KOPT-K1 (cell line): ENCODE measurements around the gene ASAP2.

Experiments used
- H3K27ac ChIP-seq: fragments of 200-600 bp; sonication (generic); 2 replicates; pipeline ENCODE4 v1.5.1; 2016; ENCODE audit warnings: antibody characterized with exemption, mild to moderate bottlenecking, low read depth, low read length; ENCODE audit not compliant: poor library complexity, severe bottlenecking
- H3K36me3 ChIP-seq: fragments of 200-600 bp; sonication (generic); 2 replicates; pipeline ENCODE4 v1.5.1; 2017; ENCODE audit warnings: antibody characterized with exemption, mild to moderate bottlenecking, low read length, moderate library complexity; ENCODE audit not compliant: insufficient read depth
- H3K9me3 ChIP-seq: fragments of 200-600 bp; sonication (generic); 2 replicates; pipeline ENCODE4 v1.5.1; 2017; ENCODE audit warnings: antibody characterized with exemption, low read length, mild to moderate bottlenecking; ENCODE audit not compliant: insufficient read depth, poor library complexity, severe bottlenecking

Gene ASAP2

GRCh38 chr2:9205963-9206948, at the start of gene ASAP2:
TSS of gene ASAP2 (plus strand) at chr2:9206812. CDS start at chr2:9207105, 293 bp downstream.
- Histone ChIP-seq H3K9me3 (no peaks in the 10 kb centered on the region), H3K36me3 (no peaks in the 10 kb centered on the region), H3K27ac (no peak within 1 kb of the TSS)

GRCh38 chr2:9158786-9159779, 47.5 kb upstream of the ASAP2 start:
- H3K36me3 ChIP-seq: no peaks in the 10 kb centered on the region
- no peaks in the 10 kb centered on the region for H3K9me3 ChIP-seq
- no peak overlapping the region for H3K27ac ChIP-seq

GRCh38 chr2:9160732-9161131, 45.9 kb upstream of the ASAP2 start:
- Histone ChIP-seq H3K9me3 (no peaks in the 10 kb centered on the region), H3K27ac (no peak overlapping the region), H3K36me3 (no peaks in the 10 kb centered on the region)

GRCh38 chr2:9162841-9163240, 43.8 kb upstream of the ASAP2 start:
- Histone ChIP-seq H3K36me3 (no peaks in the 10 kb centered on the region), H3K27ac (no peak overlapping the region), H3K9me3 (no peaks in the 10 kb centered on the region)

- Histone ChIP-seq H3K36me3 (no peaks in the 10 kb centered on the region), H3K9me3 (no peaks in the 10 kb centered on the region), H3K27ac (no peak overlapping the region)
Measured at GRCh38 chr2:9163306-9164111, 43.1 kb upstream of the ASAP2 start.

- no peaks in the 10 kb centered on the region for H3K36me3 ChIP-seq
- H3K9me3 ChIP-seq: no peaks in the 10 kb centered on the region
- H3K27ac ChIP-seq: no peak overlapping the region
Measured at GRCh38 chr2:9164112-9164608, 42.5 kb upstream of the ASAP2 start.

DNA sequence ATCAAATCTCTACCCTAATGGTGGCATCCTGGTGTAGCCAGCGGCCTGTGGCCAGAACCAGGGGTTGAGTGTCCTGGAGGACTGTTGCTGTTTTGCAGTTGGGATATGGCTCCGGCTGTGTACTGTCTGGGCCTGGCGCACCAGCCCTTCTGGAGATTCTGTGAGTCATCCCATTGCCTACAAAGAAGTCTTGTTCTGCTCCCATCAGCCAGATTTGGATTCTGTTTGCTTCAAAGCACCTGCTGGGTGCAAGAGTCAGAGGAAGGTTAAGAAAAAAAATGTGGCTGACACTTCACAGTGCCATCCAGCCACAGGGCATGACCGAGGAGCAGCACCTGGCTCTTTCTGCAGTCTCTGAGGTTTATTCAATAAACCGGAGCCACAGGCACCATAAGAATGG, 41.0 kb upstream of the ASAP2 start:
- H3K27ac ChIP-seq: no peak overlapping the region
- no peaks in the 10 kb centered on the region for H3K9me3 ChIP-seq
- H3K36me3 ChIP-seq: no peaks in the 10 kb centered on the region

GRCh38 chr2:9166579-9167377, 39.8 kb upstream of the ASAP2 start:
- Histone ChIP-seq H3K27ac (no peak overlapping the region), H3K36me3 (no peaks in the 10 kb centered on the region), H3K9me3 (no peaks in the 10 kb centered on the region)

DNA sequence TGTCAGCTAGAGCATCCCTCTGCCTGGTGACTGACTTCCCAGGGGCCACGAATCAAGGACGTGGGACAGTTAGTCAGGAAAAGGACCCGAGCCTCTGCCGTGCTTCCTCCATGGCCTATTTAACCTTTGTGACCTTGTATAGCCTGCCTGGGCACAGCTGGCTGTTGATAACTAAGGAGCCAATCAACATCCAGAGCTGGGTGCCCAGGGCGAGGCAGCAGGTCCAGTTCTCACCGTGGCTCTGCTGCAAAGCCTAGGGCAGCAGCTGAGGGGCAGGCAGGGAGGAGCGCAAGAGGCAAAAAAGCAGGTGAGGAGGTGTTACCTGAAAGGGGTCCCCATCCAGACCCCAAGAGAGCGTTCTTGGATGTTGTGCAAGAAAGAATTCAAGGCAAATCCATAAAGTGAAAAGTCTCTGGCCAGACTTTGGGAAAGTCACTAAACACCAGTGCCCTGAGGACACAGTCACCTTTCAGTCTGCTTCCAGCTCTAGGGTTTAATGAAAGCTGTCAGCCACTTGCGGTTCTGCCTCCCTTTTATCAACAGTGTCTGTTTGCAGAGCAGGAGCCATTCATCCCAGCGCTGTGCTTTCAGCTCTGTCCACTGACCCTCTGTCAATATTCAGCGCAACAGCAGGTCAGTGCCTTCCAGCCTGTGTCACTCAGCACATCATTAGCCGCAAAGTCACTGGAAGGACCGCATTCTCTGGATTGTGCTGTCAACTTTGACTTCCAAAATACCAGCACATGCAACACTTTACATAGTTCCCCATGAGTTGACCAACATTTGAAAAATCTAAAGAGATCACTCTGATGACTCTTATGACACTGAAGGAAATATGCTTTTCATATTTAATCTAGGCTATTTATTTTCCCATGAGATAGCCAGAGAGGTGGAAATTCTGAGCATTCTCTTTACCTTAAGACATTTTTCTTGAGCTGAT, 38.6 kb upstream of the ASAP2 start:
- H3K36me3 ChIP-seq: no peaks in the 10 kb centered on the region
- H3K27ac ChIP-seq: no peak overlapping the region

DNA sequence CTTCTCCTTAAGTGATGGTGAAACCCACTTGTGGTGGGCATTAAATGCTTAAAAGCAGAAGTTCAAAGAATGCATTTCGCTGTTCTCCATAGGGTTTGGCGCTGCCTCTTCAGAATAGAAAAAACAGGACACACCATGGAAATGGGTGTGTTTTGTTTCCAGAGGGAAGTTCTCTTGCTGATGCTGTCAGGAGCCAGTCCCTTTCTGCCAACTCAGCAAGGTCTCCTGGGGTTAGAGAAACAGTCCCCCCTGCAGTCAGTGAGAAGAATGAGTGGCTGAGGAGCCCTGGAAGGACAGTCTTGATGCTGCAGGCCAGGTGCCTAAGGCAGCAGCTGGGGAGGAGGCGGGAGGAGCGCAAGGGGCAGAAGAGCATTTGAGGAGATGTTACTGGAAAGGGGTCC, 37.8 kb upstream of the ASAP2 start:
- no peak overlapping the region for H3K27ac ChIP-seq
- no peaks in the 10 kb centered on the region for H3K36me3 ChIP-seq
- H3K9me3 ChIP-seq: no peaks in the 10 kb centered on the region

More for the DNA sequence above, 38.6 kb upstream of the ASAP2 start:
- no peaks in the 10 kb centered on the region for H3K9me3 ChIP-seq

- H3K27ac ChIP-seq: no peak overlapping the region
- no peaks in the 10 kb centered on the region for H3K9me3 ChIP-seq
- no peaks in the 10 kb centered on the region for H3K36me3 ChIP-seq
Measured at GRCh38 chr2:9169349-9170107, 37.1 kb upstream of the ASAP2 start.

DNA sequence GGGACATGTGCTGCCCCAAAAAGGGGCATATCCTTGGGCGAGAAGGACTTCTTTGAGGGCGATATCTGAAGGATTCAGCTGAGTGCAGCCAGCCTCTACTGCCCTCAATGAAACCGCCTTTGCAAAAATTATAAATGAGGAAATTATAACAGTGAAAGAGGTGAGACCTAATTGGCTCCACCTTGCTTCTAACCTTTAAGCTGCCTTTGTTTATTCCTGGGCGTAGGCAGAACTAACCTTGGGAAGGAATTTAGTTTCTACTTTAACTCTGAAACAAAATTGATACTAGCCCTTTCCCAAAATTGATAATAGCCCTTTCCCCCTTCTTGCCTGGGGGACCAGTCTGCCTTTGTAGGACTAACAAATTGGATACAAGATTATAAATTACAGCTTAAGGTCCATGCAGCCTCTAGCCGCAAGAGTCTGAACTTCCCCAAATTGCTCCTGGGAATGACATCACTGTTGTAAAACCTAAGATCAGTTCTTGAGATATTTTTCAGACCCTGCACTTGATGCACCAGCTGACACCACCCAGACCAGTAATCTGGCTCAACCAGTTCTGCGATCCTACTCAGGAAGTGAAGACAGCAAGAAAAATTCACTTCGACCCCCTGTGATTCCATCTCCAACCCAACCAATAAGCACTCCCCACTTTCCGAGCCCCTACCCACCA, 36.0 kb upstream of the ASAP2 start:
- H3K27ac ChIP-seq: no peak overlapping the region
- no peaks in the 10 kb centered on the region for H3K36me3 ChIP-seq
- no peaks in the 10 kb centered on the region for H3K9me3 ChIP-seq
